Activated B cell treated with CpG ODN at 0.5 μM for 24 hours (primary cell): ENCODE results near the gene GOLIM4. TPM values are rescaled to one million over a fixed set of nuclear protein-coding genes. Genes with fewer than 3 reads are reported as not detected.

Experiments used
- ATAC-seq: fragments of 200-7000 bp; cut with Tn5 transposase; one replicate; pipeline ENCODE4 v1.10.0; 2021; ENCODE audit warnings: low read depth, mild to moderate bottlenecking, moderate library complexity
- CTCF ChIA-PET: fragments of 350-600 bp; sonication (Branson Sonifier 250); formaldehyde crosslinking; loops from one replicate; lab custom pipeline; 2021; ENCODE audit warnings: antibody characterized with exemption; lab: Charles Lee
- POLR2A ChIA-PET: fragments of 350-600 bp; sonication (Branson Sonifier 250); formaldehyde crosslinking; loops from one replicate; lab custom pipeline; 2021; ENCODE audit warnings: antibody characterized with exemption; lab: Charles Lee
- DNase-seq: peaks from one replicate; pipeline ENCODE4 v3.0.0; 2022
- H3K27ac Mint-ChIP-seq: one replicate; pipeline ENCODE4 v1.8.0; 2020; ENCODE audit warnings: mixed read lengths
- H3K27me3 Mint-ChIP-seq: one replicate; pipeline ENCODE4 v1.8.0; 2021; ENCODE audit warnings: mixed read lengths
- H3K36me3 Mint-ChIP-seq: one replicate; pipeline ENCODE4 v1.8.0; 2021; ENCODE audit warnings: low read depth, mixed read lengths
- H3K4me1 Mint-ChIP-seq: one replicate; pipeline ENCODE4 v1.8.0; 2021; ENCODE audit warnings: mixed read lengths
- H3K4me3 Mint-ChIP-seq: one replicate; pipeline ENCODE4 v1.8.0; 2020; ENCODE audit warnings: mild to moderate bottlenecking, mixed read lengths
- H3K9me3 Mint-ChIP-seq: one replicate; pipeline ENCODE4 v1.8.0; 2020; ENCODE audit warnings: mixed read lengths
- CTCF ChIP-seq: fragments of 200-600 bp; IDR thresholded peaks from one replicate; pipeline ENCODE4 v1.8.0; 2022; ENCODE audit warnings: antibody characterized with exemption, mild to moderate bottlenecking
- intact Hi-C: fragments of 100-400 bp; cut with micrococcal nuclease; formaldehyde crosslinking; loops from one replicate; pipeline ENCODE4 v1.15.1; 2024
- total RNA-seq: library from RNA; stranded (reverse); gene quantifications from 2 replicates; pipeline ENCODE4 v1.2.3, GENCODE V29; 2022

The GOLIM4 gene
- total RNA-seq, 1 donor from 2014 or later = 8.5 TPM

DNA sequence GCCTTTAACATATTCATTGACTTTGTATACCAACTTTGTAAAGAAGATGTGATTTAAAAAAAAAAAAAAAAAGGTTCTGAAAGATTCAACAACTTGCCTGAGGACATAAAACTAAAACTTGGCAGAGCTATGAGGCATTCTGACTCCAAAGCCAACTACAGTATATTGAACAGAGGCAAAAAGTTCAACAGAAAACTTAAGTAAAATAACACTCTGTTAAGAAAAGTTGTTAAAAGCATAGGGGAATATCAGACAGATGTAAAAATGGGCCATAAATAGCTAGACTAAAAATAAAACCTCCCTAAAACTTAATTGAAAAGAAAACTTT, 23.4 kb downstream of the GOLIM4 start:
- Mint-ChIP-seq H3K27me3 (no peaks in the 10 kb centered on the region), H3K4me1 (peaks cover under 1% of the 10 kb centered on the region), H3K36me3 (no peaks in the 10 kb centered on the region), H3K27ac (no peak overlapping the region), H3K4me3 (no peak overlapping the region), H3K9me3 (no peaks in the 10 kb centered on the region)
- ChIA-PET CTCF (no interaction called here), POLR2A (no interaction called here)
- ATAC-seq (no peak), DNase-seq (no peak)
- no peak for TF ChIP-seq CTCF
- intact Hi-C loops = no loop called here

GRCh38 chr3:168071591-168072322, 24.0 kb downstream of the GOLIM4 start:
- Mint-ChIP-seq H3K4me1 (peaks cover 6% of the 10 kb centered on the region), H3K27me3 (no peaks in the 10 kb centered on the region), H3K4me3 (no peak overlapping the region), H3K27ac (no peak overlapping the region), H3K36me3 (no peaks in the 10 kb centered on the region), H3K9me3 (no peaks in the 10 kb centered on the region)
- TF ChIP-seq CTCF = no peak
- intact Hi-C loops = no loop called here
- ChIA-PET CTCF (no interaction called here), POLR2A (no interaction called here)
- no peak for DNase-seq
- ATAC-seq = no peak

GRCh38 chr3:168070919-168071318, 24.8 kb downstream of the GOLIM4 start:
- Mint-ChIP-seq H3K4me1 (peaks cover 13% of the 10 kb centered on the region), H3K4me3 (no peak overlapping the region), H3K27ac (no peak overlapping the region), H3K9me3 (no peaks in the 10 kb centered on the region), H3K27me3 (no peaks in the 10 kb centered on the region), H3K36me3 (no peaks in the 10 kb centered on the region)
- CTCF ChIA-PET = no interaction called here
- DNase-seq = no peak
- no peak for ATAC-seq
- POLR2A ChIA-PET = no interaction called here
- no peak for TF ChIP-seq CTCF
- intact Hi-C loops = no loop called here

DNA sequence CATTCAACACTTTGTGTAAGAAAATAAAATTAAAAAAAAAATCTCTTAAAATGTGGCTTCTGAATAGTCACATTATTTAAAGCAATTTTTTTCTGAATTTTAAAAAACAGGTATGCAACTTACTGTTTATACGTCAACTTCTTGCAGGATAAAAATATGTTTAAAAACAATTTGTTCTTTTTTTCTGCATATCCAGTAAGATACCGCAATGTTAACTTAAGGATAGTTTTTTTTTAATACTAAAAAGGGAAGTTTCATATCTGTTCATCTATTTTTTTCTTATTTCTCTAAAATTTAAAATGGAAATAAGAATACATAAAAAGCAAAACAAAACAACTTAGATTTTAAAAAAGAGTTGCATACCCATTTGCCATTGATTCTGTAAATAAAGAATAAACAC, 27.4 kb downstream of the GOLIM4 start:
- TF ChIP-seq CTCF = no peak
- ATAC-seq (no peak), DNase-seq (no peak)
- Mint-ChIP-seq H3K4me1 (peaks cover 15% of the 10 kb centered on the region), H3K9me3 (no peaks in the 10 kb centered on the region), H3K27ac (no peak overlapping the region), H3K27me3 (no peaks in the 10 kb centered on the region), H3K4me3 (no peak overlapping the region), H3K36me3 (no peaks in the 10 kb centered on the region)
- ChIA-PET CTCF (no interaction called here), POLR2A (no interaction called here)
- intact Hi-C loops = no loop called here

DNA sequence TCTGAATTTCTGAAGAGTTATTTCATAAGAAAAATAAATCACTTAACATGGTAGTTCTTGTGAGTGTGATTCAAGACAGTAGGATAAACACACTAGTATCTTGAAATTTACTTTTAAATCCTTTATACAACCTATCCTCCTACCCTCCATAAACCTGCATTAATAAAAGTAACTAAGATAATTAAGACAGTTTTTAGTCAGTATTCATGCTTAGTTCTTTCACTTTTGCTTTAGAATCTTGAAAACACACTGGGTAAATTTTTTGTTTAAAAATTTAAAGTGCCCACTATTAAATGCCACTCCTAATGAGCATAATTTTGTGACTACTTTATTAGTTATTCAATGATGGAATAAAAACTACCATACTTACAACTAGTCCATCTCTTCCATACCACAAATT, 28.8 kb downstream of the GOLIM4 start:
- no peak overlapping the region for H3K27ac Mint-ChIP-seq
- ATAC-seq = no peak
- POLR2A ChIA-PET = no interaction called here

More for the DNA sequence above, 28.8 kb downstream of the GOLIM4 start:
- H3K9me3 Mint-ChIP-seq = no peaks in the 10 kb centered on the region
- CTCF ChIA-PET = no interaction called here
- H3K4me1 Mint-ChIP-seq = peaks cover 19% of the 10 kb centered on the region
- no peak for DNase-seq
- no peaks in the 10 kb centered on the region for H3K27me3 Mint-ChIP-seq
- intact Hi-C loops = loop anchor here (2.0 kb wide), 2 partner anchors 20 to 28 kb away; partner anchors contain the start of gene GOLIM4
- no peaks in the 10 kb centered on the region for H3K36me3 Mint-ChIP-seq
- no peak for TF ChIP-seq CTCF
- no peak overlapping the region for H3K4me3 Mint-ChIP-seq
